GM13977 (cell line): ENCODE results near the gene PIGS.
A peak's percentile ranks its signal among the peaks of the same experiment; 100 is the strongest.

Source experiments
- DNase-seq: peaks from one replicate; pipeline ENCODE4 v3.0.0; 2012; ENCODE audit warnings: low spot score
- in situ Hi-C: fragments of 300-500 bp; cut with MboI; formaldehyde crosslinking; loops from one replicate; pipeline ENCODE4 v1.12.0; 2022; ENCODE audit warnings: low sequenced_read_pairs, low pct_unique_long_range_greater_than_20kb, mixed read lengths, inconsistent platforms; ENCODE audit not compliant: unreplicated experiment
- TF ChIP-seq, protein P1 (sequence below): IDR thresholded peaks from 2 replicates; pipeline ENCODE4 v1.5.1; 2012; ENCODE audit warnings: mild to moderate bottlenecking, control low read depth; ENCODE audit not compliant: insufficient read depth; ENCODE audit errors: extremely low read depth, missing control alignments

The PIGS gene

DNA sequence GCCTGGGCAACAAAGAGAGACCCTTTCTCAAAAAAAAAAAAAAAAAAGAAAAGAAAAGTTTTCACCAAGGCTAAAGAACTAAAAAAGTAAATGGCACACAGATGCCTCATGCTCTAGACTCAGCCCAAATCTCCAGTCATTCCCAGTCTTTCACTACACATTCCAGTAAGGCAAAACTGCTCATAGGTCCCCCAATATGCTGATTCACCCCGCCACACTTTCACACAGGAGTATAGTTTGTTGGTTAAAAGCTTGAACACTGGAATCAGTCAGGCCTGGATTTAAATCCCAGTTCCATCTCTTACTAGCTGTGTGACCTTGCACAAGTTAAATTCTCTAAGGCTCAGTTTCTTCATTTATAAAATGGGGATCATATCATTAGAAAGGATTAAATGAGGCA, 1.9 kb downstream of the PIGS start:
- TF ChIP-seq, protein P1, sequence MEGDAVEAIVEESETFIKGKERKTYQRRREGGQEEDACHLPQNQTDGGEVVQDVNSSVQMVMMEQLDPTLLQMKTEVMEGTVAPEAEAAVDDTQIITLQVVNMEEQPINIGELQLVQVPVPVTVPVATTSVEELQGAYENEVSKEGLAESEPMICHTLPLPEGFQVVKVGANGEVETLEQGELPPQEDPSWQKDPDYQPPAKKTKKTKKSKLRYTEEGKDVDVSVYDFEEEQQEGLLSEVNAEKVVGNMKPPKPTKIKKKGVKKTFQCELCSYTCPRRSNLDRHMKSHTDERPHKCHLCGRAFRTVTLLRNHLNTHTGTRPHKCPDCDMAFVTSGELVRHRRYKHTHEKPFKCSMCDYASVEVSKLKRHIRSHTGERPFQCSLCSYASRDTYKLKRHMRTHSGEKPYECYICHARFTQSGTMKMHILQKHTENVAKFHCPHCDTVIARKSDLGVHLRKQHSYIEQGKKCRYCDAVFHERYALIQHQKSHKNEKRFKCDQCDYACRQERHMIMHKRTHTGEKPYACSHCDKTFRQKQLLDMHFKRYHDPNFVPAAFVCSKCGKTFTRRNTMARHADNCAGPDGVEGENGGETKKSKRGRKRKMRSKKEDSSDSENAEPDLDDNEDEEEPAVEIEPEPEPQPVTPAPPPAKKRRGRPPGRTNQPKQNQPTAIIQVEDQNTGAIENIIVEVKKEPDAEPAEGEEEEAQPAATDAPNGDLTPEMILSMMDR, result no peak
- DNase-seq, result no peak
- in situ Hi-C loops, result no loop called here

DNA sequence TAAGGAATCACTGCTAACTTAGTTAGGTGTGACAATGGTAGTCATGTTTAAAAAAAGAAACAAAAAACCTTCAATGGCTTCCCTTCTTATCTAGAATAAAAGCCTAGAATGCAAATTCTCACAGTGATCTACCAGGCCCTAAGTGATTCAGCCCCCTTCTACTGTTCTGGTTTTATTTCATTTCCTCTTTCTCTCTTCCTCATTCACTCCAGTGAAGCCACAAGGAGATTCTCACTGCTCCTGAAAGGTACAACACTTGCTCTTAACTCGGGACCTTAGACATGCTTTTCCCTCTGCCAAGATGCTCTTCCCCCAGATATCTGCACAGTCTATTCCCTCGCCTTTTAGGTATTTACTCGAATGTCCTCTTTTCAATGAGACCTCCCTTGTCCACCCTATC, 3.7 kb downstream of the PIGS start:
- TF ChIP-seq, protein P1, result no peak
- peak; percentile 71 for DNase-seq
- in situ Hi-C loops, result no loop called here

DNA sequence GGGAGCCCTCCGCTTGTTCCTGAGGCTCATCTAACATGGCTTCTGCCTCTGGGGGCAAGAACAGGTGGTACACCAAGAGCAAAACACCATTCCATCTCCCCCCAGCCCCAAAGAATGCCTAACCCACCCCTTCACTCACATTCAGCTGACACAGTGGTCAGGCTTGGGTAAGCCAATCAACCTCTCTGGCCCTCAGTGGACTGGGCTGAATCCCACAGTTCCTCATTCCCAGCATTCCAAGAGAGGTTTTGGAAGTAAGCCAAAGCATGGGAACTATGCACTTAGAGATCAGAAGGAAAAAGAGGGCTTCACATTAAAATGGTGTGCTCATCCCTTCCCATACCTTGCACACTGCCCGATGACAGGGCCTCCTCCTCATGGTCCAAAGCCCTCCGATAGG, 7.8 kb downstream of the PIGS start:
- in situ Hi-C loops, result no loop called here
- TF ChIP-seq, protein P1, result no peak
- DNase-seq, result no peak

DNA sequence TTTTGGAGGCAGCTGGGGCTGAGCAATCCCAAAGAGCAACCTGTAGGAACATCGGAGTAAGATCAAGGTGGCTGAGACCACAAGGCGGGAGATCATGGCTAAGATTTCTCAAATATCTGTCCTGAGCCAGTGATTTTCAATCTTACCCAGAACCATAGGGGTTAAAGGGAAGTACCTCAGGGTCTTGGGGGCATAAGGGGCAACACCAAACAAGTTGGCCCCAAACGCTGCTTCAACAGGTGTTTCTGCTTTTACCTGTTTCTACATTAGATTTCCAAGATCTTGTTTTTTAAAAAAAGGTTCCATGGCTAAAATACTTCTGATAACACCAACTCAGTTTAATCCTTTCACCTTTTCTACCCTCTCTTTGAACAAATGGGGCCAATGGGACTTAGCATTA, 16.3 kb downstream of the PIGS start:
- TF ChIP-seq, protein P1, result no peak
- DNase-seq, result no peak
- in situ Hi-C loops, result loop anchor here (10.0 kb wide), 1 partner anchor 50 kb away; no protein-coding TSS in a partner anchor

DNA sequence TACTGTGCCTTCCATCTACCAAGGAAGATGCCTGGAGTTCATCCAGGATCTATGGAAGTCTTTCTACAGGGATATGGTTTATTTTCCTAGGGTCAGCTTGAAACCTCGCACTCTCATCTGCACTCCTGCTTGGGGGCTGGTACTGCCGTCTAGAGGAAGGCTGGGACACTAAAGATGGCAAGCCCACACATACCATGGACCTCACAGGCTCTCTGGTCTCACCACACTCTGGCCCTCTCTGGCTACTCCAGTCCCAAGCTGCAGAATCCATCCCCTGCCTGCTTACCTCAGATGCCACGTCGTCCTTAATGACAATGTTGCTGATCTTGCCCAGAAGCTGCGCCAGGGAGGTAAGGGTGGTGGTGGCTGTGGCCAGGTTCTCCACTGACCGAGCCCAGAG, 16.8 kb downstream of the PIGS start:
- TF ChIP-seq, protein P1, result peak; percentile 46
- in situ Hi-C loops, result loop anchor here (10.0 kb wide), 1 partner anchor 50 kb away; no protein-coding TSS in a partner anchor
- no peak for DNase-seq

DNA sequence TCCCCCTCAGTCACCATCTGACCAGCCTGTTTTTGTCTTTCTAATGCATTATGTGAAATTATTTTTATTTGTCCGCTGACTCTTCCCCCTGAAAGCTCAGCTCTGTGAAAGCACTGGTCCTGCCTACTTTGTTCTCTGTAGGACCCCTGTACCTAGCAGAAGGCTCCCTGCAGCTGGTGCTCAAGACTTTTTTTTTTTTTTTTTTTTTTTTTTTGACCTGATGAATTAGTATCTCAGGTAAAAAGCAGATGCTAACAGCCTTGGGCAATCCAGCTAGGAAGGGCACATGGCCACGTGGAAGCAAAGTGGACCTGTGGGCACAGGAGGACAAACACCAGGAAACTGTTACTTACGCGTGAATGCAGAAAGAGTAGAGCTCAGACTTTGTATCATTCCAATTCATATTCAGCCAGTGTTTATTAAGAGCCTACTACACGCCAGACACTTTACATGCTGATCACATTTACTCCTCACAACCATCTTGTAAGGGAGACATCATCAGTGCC, 18.3 kb downstream of the PIGS start:
- TF ChIP-seq, protein P1, result no peak
- in situ Hi-C loops, result loop anchor here (10.0 kb wide), 1 partner anchor 52 kb away; no protein-coding TSS in a partner anchor
- no peak for DNase-seq
